HG03025 (cell line): ENCODE results near the gene KIT.
A peak's percentile ranks its signal among the peaks of the same experiment; 100 is the strongest.

Experiments used
- ATAC-seq: cut with Tn5 transposase; IDR thresholded peaks from one replicate; pipeline ENCODE4 v1.9.1; 2021; ENCODE audit warnings: mild to moderate bottlenecking, moderate library complexity; ENCODE audit not compliant: unreplicated experiment, low FRiP score

The KIT gene

DNA sequence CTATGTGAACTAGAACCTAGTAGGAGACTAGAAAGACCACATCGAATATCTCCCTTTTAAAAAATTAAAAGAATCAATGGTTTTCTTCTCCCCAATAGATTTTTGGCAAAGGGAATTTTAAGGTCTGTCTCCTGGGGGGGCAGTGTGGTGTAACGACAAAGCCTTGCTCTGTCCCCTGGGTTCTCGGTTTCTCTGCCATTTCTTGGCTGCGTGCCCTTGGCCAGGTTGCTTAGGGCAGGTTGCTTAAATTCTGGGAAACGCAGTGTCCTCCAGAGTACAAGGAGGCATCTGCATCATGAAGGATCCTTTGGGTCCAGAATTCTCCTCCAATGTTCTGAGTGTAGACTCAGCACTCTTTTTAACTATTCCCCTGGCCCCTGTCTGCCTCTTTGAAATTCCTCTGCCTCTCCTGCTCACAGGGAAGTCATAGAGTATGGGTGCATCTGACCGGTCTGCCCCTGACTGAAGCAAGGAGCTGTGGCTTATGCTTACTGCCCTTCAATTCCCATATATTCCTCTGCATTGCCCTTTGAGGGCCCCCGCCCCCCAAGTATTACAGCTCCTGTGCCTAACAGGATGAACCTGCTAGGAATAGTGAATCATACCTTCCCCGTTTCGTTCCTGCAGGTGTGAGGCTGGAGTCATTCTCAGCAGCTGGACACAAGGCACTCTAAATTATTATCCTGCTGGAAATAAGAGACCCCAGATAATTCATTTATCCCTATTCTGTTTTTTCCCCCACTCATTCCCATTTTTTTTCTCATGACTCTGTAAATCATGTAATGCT lies 2.2 kb downstream of the KIT start:
- no peak for ATAC-seq

GRCh38 chr4:54660591-54660990 lies 2.8 kb downstream of the KIT start:
- no peak for ATAC-seq

GRCh38 chr4:54661169-54661568 lies 3.4 kb downstream of the KIT start:
- no peak for ATAC-seq

DNA sequence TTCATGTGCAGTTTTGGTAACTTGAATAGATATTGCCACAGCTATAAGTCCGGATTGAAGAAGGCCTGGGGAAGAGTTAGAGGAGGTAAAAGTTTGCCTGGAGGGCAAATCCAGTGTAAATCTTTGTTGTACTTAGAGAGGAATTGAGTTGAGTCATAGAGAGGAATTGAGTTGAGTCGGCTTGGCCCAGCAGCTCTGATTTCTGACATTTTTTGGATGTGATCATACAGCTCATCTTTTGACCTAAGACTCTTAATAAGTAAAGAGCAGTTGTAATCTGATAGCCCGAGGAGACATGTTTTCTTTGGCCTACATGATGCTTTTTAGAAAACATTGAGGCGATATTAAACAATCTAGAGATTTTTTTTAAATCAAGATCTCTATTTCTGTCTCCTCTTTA lies 3.9 kb downstream of the KIT start:
- no peak for ATAC-seq

DNA sequence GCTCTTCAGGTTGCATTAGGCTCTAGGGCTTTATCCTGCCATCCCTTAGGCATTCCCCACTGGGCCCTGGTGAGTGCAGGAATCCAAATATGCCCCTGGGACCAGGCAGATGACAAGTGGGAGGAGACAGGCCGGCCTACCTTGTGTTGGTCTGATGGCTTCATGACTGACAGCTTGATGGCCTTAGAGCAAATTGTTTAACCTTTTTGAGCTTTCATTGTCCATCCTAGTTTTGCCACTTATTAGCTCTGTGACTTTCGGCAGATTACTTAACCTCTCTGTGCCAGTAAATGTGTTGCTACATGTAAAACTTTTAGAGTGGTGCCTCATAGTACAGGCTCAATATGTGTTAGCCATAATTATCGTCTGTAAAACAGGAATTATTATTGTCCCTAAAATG lies 4.4 kb downstream of the KIT start:
- no peak for ATAC-seq

- ATAC-seq, result no peak
Observed at GRCh38 chr4:54662901-54663585, 5.3 kb downstream of the KIT start.

DNA sequence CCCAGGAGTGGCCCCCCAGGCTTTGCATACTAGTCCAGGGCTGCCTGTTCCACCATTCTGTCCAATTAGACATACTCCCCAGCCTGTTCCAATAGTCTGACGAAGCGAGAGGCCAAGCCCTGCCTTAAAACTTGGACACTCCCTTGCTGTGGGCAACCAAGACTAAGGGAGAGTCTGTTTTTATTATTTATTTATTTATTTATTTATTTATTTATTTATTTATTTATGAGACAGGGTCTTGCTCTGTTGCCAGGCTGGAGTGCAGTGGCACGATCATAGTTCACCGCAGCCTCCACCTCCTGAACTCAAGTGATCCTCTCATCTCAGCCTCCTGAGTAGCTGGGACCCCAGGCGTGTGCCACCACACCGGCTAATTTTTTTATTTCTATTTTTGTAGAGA lies 6.6 kb downstream of the KIT start:
- ATAC-seq, result no peak

- no peak for ATAC-seq
Observed at GRCh38 chr4:54668014-54668611, 10.4 kb downstream of the KIT start.

DNA sequence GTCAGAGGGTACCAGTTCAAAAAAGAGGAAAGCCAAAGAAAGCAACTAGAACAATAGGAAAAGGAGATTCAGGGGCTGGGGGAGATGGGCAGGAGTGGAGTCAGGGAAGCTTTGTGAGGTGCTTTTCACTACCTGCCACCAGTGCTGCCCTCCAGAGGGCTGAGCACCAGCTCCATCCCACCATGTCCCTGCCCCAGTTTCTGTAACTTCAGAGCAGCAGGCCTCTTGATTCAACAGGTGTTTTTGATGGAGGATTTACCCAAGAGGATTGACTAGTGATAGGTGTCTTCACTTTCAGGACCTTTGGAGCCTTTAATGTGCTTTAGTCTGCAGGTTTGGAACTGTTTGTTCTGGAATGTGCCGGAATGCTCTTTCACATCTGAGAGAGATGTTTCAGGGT lies 12.1 kb downstream of the KIT start:
- no peak for ATAC-seq

DNA sequence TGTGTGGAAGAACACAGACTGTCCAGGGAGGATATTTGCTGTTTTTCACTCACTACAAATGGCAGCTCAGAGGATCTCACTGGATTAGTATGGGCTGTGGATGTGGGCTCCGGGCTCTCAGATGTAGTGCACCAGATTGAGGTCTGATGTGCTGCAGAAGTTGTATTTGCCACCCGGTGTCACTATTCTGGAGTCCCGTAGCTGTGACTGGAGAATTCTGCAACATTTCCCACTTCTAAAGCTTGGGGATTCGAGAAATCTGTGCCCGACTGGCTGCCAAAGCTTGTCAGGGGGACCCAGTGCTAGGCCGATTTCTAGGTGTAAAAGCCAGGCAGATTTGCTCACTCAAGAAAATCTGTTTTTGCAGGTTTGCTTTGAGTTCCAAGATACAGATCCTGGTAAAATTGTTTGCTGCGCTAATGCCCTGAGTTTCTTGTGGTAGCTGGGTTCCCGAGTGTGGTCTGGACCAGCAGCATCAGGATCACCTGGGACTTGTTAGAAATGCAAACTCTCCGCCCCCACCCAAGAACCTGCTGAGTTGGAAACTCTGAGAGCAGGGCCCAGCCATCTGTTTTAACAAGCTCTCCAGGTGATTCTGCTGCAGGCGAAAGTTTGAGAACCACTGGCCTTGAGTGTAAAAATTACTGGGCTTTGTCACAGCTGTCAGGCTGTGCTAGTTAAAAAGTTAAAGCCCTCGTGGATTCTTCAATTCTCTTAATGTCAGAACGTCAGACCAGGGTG lies 18.1 kb downstream of the KIT start:
- ATAC-seq, result no peak

- no peak for ATAC-seq
Observed at GRCh38 chr4:54676658-54677057, 18.9 kb downstream of the KIT start.

- no peak for ATAC-seq
Observed at GRCh38 chr4:54677416-54677815, 19.7 kb downstream of the KIT start.

DNA sequence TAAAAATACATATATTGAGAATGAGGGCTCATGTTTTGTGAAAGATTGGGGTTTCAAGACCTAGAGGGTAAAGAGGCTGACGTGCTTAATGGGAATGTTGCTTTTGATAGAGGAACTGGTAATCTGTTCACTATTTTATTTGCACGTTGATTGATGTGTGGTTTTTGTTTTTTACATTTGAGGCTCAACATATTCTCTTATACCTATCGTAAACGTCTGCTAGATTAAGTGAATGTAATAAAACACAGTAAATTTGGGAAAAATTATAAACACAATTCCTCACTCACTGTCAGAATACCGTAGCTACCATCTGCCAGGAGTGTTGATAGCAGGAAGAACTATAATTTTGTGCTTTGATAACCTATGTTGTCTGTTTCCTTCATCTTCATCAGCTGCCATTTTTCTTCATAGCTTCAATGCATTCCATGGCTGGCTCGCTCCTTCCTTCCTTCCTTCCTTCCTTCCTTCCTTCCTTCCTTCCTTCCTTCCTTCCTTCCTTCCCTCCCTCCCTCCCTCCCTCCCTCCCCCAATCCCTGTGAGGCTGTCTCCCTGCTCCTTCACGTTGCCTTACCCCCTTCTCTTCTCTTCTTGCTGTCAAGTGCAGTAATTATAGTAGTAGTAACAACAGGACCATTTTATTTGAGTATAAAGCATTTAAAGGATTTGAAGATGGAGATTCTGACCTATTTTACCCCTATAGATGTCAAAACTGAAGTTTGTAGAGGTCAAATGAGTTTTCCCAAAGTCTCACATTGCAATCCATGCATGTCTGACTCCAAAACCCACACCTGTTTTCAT lies 20.3 kb downstream of the KIT start:
- no peak for ATAC-seq

DNA sequence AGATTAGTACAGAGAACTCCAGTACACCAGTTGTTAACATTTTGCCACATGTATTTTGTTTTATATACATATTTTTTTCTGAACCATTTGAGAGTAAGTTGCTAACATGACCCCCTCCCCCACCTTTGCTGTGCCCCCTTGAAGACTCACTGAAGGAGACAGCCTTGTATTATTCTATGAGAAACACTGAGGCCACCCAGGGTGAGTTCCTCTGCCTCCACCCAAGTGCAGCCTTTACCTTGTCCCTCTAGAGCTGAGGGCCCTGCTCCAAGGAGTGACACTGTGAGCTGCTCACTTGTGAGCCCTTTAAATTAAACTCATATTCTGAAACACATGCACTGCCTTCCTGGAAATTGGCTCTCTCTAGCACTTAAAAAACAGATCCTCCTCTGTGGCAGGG lies 21.1 kb downstream of the KIT start:
- no peak for ATAC-seq

GRCh38 chr4:54679813-54680212 lies 22.1 kb downstream of the KIT start:
- ATAC-seq, result no peak

- ATAC-seq, result no peak
Observed at GRCh38 chr4:54683616-54684346, 26.0 kb downstream of the KIT start.

- ATAC-seq, result no peak
Observed at GRCh38 chr4:54685810-54686209, 28.1 kb downstream of the KIT start.

- peak; percentile 40 for ATAC-seq
Observed at GRCh38 chr4:54687887-54688841, 30.4 kb downstream of the KIT start.

DNA sequence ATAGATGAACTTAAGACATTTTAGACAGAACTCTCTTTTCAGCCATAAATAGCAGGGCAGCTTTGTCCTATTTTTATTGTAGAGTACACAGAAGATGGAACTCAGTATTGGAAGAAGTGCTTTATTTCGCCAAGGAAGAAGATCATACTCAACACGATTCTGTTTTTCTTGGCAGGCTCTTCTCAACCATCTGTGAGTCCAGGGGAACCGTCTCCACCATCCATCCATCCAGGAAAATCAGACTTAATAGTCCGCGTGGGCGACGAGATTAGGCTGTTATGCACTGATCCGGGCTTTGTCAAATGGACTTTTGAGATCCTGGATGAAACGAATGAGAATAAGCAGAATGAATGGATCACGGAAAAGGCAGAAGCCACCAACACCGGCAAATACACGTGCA lies 37.6 kb downstream of the KIT start:
- no peak for ATAC-seq
